Activated T-cell treated with anti-CD3 and anti-CD28 coated beads, Interleukin-2, amount 50 U/mL, for 72 hours (primary cell): Measurements from ENCODE around the gene TMPRSS4. TPM values are rescaled to one million over a fixed set of nuclear protein-coding genes. Genes with fewer than 3 reads are reported as not detected.

Experiments
- ATAC-seq, 2 donors: fragments of 150-1000 bp; cut with Tn5 transposase; replicated peaks in 1 of 2; 2 replicates each; pipeline ENCODE4 v1.10.0; 2021; ENCODE audit warnings: moderate library complexity in 2 of 2, mild to moderate bottlenecking in 1 of 2
- DNase-seq, 2 donors: peaks; one replicate each; pipeline ENCODE4 v3.0.0; 2021 to 2022; ENCODE audit warnings: mixed read lengths in 1 of 2
- H3K27ac Mint-ChIP-seq: one replicate; pipeline ENCODE4 v1.8.0; 2022; ENCODE audit warnings: mild to moderate bottlenecking, moderate library complexity, mixed read lengths
- H3K27me3 Mint-ChIP-seq: one replicate; pipeline ENCODE4 v1.8.0; 2022; ENCODE audit warnings: low read depth, mixed read lengths
- H3K36me3 Mint-ChIP-seq, 2 donors: one replicate each; pipeline ENCODE4 v1.8.0; 2022; ENCODE audit warnings: mixed read lengths in 2 of 2, mild to moderate bottlenecking in 1 of 2; ENCODE audit not compliant: insufficient read depth in 2 of 2
- H3K4me1 Mint-ChIP-seq: one replicate; pipeline ENCODE4 v1.8.0; 2022; ENCODE audit warnings: low read depth, mixed read lengths
- H3K4me3 Mint-ChIP-seq, 2 donors: one replicate each; pipeline ENCODE4 v1.8.0; 2022; ENCODE audit warnings: mild to moderate bottlenecking in 2 of 2, mixed read lengths in 2 of 2, moderate library complexity in 2 of 2
- H3K9me3 Mint-ChIP-seq, 2 donors: one replicate each; pipeline ENCODE4 v1.8.0; 2022; ENCODE audit warnings: mixed read lengths in 2 of 2
- total RNA-seq, 2 donors: library from RNA; stranded (reverse); gene quantifications; one replicate each; pipeline ENCODE4 v1.2.3, GENCODE V29; 2022

TMPRSS4 gene
- total RNA-seq, 2 donors from 2014 or later: 0.07 TPM; not detected in 1

- DNase-seq: no peak
- no peaks in the 10 kb centered on the region for H3K36me3 Mint-ChIP-seq
- H3K27me3 Mint-ChIP-seq: no peaks in the 10 kb centered on the region
- H3K9me3 Mint-ChIP-seq: no peaks in the 10 kb centered on the region
- H3K4me1 Mint-ChIP-seq: peaks cover 86% of the 10 kb centered on the region
- no peak for ATAC-seq
- no peak overlapping the region for H3K4me3 Mint-ChIP-seq
- H3K27ac Mint-ChIP-seq: no peak overlapping the region
Observed at GRCh38 chr11:118049771-118050170, 27.1 kb upstream of the TMPRSS4 start.

GRCh38 chr11:118050208-118050891 lies 26.5 kb upstream of the TMPRSS4 start:
- H3K27ac Mint-ChIP-seq: peak overlapping the region; percentile 41
- no peaks in the 10 kb centered on the region for H3K9me3 Mint-ChIP-seq
- H3K36me3 Mint-ChIP-seq: no peaks in the 10 kb centered on the region
- H3K4me1 Mint-ChIP-seq: peaks cover 80% of the 10 kb centered on the region
- H3K4me3 Mint-ChIP-seq: peak overlapping the region; percentile 79
- H3K27me3 Mint-ChIP-seq: no peaks in the 10 kb centered on the region
- DNase-seq: no peak
- ATAC-seq: no peak

GRCh38 chr11:118051136-118051610 lies 25.7 kb upstream of the TMPRSS4 start:
- Mint-ChIP-seq H3K27ac (peak overlapping the region; percentile 57), H3K4me3 (peak overlapping the region; percentile 79), H3K36me3 (no peaks in the 10 kb centered on the region), H3K4me1 (peaks cover 72% of the 10 kb centered on the region), H3K27me3 (no peaks in the 10 kb centered on the region), H3K9me3 (no peaks in the 10 kb centered on the region)
- DNase-seq (peak in 1 of 2 donors; percentile 21), ATAC-seq (peak; percentile 1 to 6)

- H3K9me3 Mint-ChIP-seq: no peaks in the 10 kb centered on the region
- H3K27me3 Mint-ChIP-seq: no peaks in the 10 kb centered on the region
- H3K4me1 Mint-ChIP-seq: peaks cover 66% of the 10 kb centered on the region
- H3K27ac Mint-ChIP-seq: peak overlapping the region; percentile 57
- DNase-seq: peak; percentile 70 to 77
- peak; percentile 80 to 83 for ATAC-seq
- H3K4me3 Mint-ChIP-seq: peak overlapping the region; percentile 79
- no peaks in the 10 kb centered on the region for H3K36me3 Mint-ChIP-seq
Observed at GRCh38 chr11:118051611-118052461, 25.0 kb upstream of the TMPRSS4 start.

DNA sequence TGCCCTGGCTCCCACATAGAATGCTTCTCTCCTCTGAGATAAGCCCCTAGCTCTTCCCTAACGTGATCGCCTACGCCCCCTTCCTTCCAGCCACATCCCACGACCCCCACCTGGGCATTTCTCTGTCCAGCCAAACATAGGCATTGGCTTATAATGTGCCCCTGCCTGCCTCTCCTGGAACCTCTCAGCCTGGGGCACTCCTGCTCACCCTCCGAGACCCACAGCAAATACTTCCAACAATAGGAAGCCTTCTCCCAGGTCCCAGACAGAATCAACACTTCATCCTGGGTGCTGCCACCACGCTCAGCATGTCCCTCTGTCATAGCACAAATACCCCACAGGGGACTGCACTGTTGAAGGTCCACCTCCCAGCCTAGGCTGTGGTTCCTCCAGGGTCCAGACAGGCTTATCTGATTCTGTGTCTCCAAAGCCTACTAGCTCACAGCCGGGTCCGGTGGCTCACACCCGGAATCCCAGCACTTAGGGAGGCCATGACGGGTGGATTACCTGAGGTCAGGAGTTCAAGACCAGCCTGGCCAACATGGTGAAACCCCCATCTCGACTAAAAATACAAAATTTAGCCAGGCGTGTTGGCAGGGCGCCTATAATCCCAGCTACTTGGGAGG lies 24.2 kb upstream of the TMPRSS4 start:
- Mint-ChIP-seq H3K27ac (peak overlapping the region; percentile 4), H3K4me1 (peaks cover 57% of the 10 kb centered on the region), H3K27me3 (peaks cover 5% of the 10 kb centered on the region), H3K9me3 (no peaks in the 10 kb centered on the region), H3K36me3 (no peaks in the 10 kb centered on the region), H3K4me3 (peak overlapping the region; percentile 4 to 44)
- DNase-seq: peak in 1 of 2 donors; percentile 32
- ATAC-seq: no peak

DNA sequence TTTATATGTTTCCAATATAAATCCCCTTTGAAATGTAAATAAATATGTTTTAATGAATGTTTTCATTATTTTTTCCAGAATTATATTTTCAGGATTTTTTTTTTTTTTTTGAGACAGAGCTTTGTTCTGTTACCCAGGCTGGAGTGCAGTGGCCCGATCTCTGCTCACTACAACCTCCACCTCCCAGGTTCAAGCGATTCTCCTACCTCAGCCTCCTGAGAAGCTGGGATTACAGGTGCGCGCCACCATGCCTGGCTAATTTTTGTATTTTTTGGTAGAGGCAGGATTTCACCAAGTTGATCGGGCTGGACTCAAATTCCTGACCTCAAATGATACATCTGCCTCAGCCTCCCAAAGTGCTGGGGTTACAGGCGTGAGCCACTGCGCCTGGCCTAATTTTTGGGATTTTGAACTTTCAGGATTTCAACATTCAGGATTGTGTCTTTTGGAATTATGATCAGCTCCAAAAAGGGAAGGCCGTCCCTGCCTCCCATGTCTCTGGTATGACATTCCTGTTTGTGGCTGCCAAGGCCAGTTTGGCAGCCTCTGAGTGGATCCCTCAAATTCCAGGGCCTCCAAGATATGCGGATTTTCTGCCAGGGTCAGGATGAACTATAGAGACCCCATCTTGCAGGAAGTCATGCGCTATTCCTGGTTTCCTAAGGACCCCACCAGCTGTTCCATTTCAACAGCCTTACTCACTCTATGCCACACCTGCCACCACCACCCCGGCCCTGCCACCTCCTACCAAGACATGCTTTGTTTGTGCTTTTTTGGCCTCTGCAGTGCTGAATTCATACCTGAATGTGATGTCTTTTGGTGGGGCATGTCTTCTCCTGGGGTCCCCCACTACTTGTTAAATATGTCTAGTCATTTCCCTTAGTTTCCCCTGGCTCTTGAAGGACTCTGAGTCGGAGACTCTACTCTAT lies 21.9 kb upstream of the TMPRSS4 start:
- Mint-ChIP-seq H3K4me1 (peaks cover 37% of the 10 kb centered on the region), H3K4me3 (no peak overlapping the region), H3K27me3 (peaks cover 5% of the 10 kb centered on the region), H3K9me3 (no peaks in the 10 kb centered on the region), H3K27ac (peak overlapping the region; percentile 6), H3K36me3 (no peaks in the 10 kb centered on the region)
- DNase-seq: no peak
- ATAC-seq: no peak

DNA sequence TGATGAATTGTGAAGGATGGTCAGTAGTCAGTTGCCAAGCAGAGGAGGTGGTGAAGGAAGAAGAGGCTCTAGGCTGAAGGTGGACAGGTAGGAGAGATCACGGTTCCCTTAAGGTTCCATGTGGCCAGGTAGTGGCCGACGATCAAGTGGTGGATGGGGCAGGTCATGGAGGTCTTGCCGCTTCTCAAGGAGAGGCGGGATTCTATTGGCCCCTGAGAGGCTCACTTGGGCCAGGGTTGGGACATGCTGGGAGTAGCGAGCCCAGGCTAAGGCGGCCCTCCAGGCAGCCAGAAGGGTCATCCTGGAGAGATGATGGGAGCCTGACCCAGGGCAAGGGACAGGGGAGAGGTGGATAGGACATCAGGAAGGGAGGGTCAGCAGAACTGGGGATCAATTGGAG lies 20.9 kb upstream of the TMPRSS4 start:
- DNase-seq (no peak), ATAC-seq (no peak)
- H3K36me3 Mint-ChIP-seq: no peaks in the 10 kb centered on the region
- H3K27ac Mint-ChIP-seq: peak overlapping the region; percentile 6
- peaks cover 5% of the 10 kb centered on the region for H3K27me3 Mint-ChIP-seq
- no peak overlapping the region for H3K4me3 Mint-ChIP-seq
- H3K9me3 Mint-ChIP-seq: no peaks in the 10 kb centered on the region
- H3K4me1 Mint-ChIP-seq: peaks cover 27% of the 10 kb centered on the region

- no peak for DNase-seq
- H3K4me3 Mint-ChIP-seq: no peak overlapping the region
- no peaks in the 10 kb centered on the region for H3K9me3 Mint-ChIP-seq
- H3K36me3 Mint-ChIP-seq: no peaks in the 10 kb centered on the region
- H3K27ac Mint-ChIP-seq: no peak overlapping the region
- no peak for ATAC-seq
- H3K4me1 Mint-ChIP-seq: peaks cover 18% of the 10 kb centered on the region
- H3K27me3 Mint-ChIP-seq: peaks cover 5% of the 10 kb centered on the region
Observed at GRCh38 chr11:118056806-118057205, 20.1 kb upstream of the TMPRSS4 start.

DNA sequence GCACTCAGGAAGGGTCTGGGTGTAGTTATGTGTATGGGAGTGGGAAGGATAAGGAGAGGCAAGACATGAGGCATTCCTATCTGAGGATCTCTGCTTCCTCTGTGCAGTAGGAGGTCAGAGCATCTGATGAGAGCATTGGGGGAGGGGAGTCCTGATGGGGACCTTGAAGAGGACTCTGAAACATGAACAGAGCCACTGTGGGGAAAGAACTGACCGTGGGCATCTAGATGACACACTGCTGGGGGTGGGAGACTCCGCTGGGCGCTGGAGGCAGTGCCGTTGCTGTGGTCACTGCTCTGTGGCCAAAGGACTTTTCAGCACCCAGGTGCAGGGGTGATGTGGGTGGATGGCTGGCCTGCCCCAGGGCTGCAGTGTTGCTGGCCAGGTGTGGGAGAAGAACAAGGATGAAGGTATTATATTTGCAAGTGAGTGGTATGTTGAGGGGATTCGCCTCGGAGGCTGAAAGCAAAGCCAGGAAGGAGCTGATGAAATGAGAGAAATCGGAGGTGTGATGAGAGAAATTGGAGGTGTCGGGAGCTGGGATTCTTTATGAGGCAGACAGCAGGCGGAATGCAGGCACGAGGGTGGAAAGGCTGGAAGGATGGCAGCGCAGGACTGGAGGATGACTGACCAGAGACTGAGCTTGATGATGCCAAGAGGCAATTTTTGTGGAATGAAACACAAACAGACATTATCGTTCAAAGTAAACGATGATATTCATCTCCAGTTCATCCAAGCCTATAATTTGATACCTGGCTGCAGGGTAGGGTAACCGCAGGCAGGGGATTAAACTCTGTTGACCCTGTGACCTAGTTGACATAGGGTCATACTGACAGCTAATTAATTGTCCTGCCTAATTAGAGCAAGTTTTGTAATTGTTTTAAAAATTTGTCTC lies 19.4 kb upstream of the TMPRSS4 start:
- no peak for DNase-seq
- Mint-ChIP-seq H3K27ac (no peak overlapping the region), H3K4me1 (peaks cover 11% of the 10 kb centered on the region), H3K27me3 (peaks cover 5% of the 10 kb centered on the region), H3K36me3 (no peaks in the 10 kb centered on the region), H3K4me3 (no peak overlapping the region), H3K9me3 (no peaks in the 10 kb centered on the region)
- no peak for ATAC-seq

DNA sequence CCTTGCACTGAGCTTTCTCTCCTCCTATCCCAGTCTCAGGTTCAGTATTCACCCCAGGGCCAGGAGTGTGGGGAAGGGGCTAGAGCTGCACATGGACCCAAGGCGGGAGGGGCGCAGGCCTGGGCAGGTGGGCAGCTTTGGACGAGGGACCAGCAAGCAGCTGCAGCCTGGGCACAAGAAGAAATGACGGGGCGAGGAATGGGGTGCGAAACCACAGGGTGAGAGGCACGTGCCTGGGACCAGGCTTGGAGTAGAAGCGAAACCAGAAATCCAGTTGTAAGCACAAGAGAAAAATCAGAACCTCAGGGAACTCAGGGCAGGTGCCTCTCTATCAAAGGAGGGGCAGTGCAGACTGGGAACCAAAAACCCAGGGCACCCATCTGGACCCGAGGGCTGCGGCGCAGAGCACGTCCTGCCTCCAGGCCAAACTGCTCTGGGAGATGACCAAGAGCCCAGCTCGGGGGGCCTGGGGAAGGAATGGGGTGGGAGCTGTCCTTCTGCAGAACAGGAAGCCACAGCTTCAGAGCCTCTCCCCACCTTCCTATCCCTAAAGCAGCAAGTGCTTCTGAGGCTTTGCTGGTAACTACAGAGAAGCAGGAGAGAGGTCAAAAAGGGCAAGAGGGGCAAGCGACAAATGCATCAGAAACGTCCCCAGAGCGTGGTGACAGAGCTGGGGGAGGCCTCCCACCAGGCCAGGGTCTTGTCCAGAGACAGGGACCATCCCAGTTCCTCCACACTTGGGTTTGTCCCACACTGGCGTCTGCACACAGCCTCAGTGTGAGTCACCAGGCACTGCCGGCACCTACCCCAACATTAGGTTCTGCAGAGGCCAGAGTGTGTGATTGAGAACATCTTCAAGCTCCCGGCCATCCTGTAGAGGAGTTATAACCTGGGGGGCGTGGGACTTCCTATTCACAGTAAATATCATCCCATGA lies 18.3 kb upstream of the TMPRSS4 start:
- no peak overlapping the region for H3K4me3 Mint-ChIP-seq
- no peak overlapping the region for H3K27ac Mint-ChIP-seq

More for the DNA sequence above, 18.3 kb upstream of the TMPRSS4 start:
- H3K36me3 Mint-ChIP-seq: no peaks in the 10 kb centered on the region
- peaks cover under 1% of the 10 kb centered on the region for H3K4me1 Mint-ChIP-seq
- peaks cover 0 to 2% of the 10 kb centered on the region in 2 donors for H3K9me3 Mint-ChIP-seq
- DNase-seq (no peak), ATAC-seq (no peak)
- H3K27me3 Mint-ChIP-seq: peaks cover 5% of the 10 kb centered on the region
